Gastroesophageal sphincter (tissue), 3 donors: Measurements from ENCODE around the gene STUM.

Source experiments
- POLR2A ChIP-seq, 2 donors: fragments of 450-650 bp; IDR thresholded peaks; one replicate each; pipeline ENCODE4 v1.6.1; 2017; ENCODE audit warnings: antibody characterized with exemption in 2 of 2, mild to moderate bottlenecking in 2 of 2, moderate library complexity in 1 of 2
- TF ChIP-seq, protein P1 (sequence below), 4 experiments: fragments of 200-600 bp in 2 of 4; fragments of 450-650 bp in 2 of 4; sonication (generic) in 1 of 4; IDR thresholded peaks; one replicate each; pipeline ENCODE4 v1.5.1; 2017 to 2019; ENCODE audit warnings: antibody characterized with exemption in 4 of 4, mild to moderate bottlenecking in 2 of 4, moderate library complexity in 2 of 4

DNA sequence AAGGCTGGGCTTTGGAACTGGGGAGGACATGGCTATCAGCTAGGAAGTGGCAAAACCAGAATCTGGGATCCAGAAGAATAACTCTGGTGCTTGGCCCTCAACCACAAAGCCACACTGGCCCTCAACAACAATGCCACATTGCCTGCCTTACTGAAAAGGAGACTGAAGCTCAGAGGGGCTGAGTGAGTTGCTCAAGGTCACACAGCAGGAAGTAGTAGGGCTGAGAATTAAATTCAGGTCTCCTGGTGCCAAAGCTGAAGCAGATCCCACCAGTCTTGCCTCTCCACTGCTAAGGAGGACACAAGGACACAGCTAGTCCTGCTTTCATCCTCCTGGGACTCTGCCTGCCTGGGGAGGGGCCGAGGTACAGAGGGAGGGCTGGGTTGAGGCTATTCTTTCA lies 29.4 kb upstream of the STUM start:
- TF ChIP-seq POLR2A (IDR thresholded peaks at IDR 0.05), result no peak
- TF ChIP-seq, protein P1, sequence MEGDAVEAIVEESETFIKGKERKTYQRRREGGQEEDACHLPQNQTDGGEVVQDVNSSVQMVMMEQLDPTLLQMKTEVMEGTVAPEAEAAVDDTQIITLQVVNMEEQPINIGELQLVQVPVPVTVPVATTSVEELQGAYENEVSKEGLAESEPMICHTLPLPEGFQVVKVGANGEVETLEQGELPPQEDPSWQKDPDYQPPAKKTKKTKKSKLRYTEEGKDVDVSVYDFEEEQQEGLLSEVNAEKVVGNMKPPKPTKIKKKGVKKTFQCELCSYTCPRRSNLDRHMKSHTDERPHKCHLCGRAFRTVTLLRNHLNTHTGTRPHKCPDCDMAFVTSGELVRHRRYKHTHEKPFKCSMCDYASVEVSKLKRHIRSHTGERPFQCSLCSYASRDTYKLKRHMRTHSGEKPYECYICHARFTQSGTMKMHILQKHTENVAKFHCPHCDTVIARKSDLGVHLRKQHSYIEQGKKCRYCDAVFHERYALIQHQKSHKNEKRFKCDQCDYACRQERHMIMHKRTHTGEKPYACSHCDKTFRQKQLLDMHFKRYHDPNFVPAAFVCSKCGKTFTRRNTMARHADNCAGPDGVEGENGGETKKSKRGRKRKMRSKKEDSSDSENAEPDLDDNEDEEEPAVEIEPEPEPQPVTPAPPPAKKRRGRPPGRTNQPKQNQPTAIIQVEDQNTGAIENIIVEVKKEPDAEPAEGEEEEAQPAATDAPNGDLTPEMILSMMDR (IDR thresholded peaks at IDR 0.05), result no peak
